ENCODE results near the gene TLR5.
"Not testable (repeated sequence)": the region's sequence is repeated elsewhere in the genome, so short reads cannot be mapped to it uniquely, and the experiment has no call there.

The TLR5 gene

GRCh38 chr1:223142795-223143536, at the start of gene TLR5:
Gene TLR5 (minus strand): TSS chr1:223143248. CDS start chr1:223113031, 30,217 bp downstream.
- peak; percentile 29 to 76 for DNase-seq

- no peak for DNase-seq
Observed at GRCh38 chr1:223189903-223190724, 47.1 kb upstream of the TLR5 start.

DNA sequence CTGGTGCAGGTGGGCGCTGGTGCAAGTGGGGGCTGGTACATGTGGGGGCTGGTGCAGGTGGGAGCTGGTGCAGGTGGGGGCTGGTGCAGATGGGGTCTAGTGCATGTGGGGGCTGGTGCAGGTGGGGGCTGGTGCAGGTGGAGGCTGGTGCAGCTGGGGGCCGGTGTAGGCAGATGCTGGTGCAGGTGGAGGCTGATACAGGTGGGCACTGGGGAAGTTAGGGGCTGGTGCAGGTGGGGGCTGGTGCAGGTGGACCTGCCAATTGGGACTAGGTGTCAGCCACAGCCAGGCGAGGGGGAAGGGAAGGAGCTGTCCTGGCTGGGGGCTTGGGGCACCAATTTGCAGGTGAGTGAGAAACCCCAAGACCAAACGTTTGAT, 46.5 kb upstream of the TLR5 start:
- DNase-seq, result no peak

GRCh38 chr1:223188618-223189356, 45.7 kb upstream of the TLR5 start:
- no peak for DNase-seq

DNA sequence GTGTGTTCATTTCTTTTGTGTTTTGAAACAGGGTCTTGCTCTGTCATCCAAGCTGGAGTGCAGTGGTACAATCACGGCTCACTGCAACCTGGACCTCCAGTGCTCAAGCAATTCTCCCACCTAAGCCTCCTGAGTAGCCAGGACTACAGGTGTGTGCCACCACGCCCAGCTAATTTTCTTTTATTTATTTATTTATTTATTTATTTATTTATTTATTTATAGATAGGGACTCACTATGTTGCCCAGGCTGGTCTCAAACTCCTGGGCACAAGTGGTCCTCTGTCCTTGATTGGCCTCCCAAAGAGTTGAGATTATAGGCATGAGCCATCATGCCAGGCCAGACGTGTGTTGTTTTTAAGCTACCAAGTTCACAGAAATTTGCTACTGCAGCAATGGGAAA, 43.8 kb upstream of the TLR5 start:
- DNase-seq, result no peak

GRCh38 chr1:223183268-223183862, 40.3 kb upstream of the TLR5 start:
- DNase-seq, result no peak

DNA sequence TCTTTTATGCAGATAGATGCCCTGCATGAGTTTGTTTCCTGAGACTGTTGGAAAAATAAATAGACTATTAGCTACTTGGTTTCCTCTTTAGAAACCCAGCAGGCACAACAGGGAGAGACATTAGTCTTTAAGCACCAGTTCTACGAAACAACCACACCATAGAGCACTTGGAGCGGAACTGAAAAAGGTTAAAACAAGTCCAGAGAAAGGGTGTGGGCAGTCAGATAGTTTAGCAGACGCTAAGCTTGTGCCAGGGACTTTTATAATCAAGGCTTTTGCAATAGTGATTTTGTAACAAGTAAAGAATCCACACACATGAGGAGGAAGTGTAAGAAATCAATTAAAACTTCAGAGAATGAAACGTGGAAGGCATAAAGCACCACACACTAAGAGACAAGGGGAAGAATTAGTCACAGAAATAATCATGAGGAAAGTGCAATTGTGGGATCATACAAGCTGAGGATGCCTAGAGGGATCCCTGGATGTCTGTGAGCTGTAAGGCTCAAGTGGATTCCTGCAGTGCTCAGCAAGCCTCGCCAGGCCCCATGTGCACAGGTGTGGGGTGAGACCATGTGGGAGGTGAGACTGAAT, 37.8 kb upstream of the TLR5 start:
- no peak for DNase-seq

GRCh38 chr1:223179786-223180185, 36.7 kb upstream of the TLR5 start:
- DNase-seq, result no peak

- DNase-seq, result no peak
Observed at GRCh38 chr1:223179280-223179679, 36.2 kb upstream of the TLR5 start.

DNA sequence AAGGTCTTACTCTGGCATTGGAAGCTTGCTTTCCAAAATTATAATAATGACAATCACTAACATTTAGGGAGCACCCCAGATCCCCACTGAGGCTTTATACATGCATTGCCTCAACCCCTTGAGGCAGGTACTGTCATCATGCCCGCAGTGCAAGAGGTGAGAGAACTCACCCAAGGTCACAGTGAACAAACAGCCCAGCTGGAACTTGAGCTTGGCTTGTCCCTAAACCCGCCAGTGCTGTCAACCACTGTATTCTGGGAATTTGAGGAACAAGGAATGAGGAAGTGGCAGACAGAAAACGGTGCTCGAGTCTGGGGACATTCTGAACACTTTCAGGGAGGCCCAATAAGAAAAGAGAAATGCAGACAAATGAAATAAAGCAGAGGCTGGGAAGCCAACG, 34.6 kb upstream of the TLR5 start:
- DNase-seq, result no peak

DNA sequence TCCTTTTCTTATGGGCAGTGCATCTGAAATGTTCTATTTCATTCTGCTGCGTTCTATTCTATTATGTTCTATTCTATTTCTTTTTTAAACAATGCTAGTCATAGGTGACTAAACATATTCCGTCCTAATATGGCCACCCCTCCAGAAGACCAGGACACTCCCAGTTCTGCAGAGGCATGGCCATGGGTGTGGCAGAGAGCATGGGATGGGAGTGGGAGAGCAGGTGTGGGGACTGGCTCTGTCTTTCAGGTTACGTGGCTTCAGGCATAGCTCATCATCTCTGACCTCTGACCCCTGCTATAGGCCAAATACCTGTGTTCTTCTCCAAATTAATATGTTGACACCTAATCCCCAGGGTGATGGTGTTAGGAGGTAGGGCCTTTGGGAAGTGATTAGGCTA, 33.4 kb upstream of the TLR5 start:
- no peak for DNase-seq

- no peak for DNase-seq
Observed at GRCh38 chr1:223175633-223176032, 32.6 kb upstream of the TLR5 start.

DNA sequence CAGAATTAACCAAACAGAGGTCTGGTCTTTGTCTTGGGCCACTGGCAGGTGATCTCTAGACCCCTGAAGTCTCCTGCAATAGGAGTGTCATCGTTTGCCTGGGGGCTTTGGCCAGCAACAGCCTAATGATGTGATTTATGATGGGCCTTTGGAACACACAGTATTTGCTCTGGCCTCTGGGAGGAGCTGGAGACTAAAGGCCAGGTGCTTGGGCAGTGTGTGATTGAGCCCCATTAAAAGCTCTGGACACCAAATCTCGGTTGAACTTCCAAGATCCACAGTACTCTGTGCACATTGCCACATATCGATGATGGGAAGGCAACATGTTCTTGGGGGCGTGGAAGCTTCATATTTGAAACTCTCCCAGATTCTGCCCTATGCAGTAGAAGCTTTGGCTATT, 32.0 kb upstream of the TLR5 start:
- DNase-seq, result no peak

DNA sequence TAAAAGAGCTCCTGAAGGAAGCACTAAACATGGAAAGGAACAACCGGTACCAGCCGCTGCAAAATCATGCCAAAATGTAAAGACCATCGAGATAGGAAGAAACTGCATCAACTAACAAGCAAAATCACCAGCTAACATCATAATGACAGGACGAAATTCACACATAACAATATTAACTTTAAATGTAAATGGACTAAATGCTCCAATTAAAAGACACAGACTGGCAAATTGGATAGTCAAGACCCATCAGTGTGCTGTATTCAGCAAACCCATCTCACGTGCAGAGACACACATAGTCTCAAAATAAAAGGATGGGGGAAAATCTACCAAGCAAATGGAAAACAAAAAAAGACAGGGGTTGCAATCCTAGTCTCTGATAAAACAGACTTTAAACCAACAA, 26.4 kb upstream of the TLR5 start:
- not testable (repeated sequence) for DNase-seq

DNA sequence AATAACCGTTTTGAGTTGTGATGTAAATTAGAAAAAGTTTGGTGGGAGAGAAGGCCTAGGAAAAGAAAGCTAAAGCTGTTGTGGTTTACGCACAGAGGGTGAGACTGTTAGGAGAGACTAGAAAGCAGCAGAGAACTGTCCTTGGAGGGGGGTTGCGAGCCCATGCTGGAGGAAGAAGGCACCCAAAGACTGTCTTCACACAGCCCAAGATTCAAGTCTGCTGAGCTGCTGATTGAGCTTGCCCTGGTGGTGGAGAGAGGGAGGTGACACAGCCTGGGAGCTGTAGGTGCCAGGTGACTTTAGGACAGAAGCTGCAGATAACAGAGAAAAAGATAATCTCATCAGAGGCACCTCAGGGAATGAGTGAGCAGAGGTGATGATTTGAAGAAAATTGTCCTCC, 18.3 kb upstream of the TLR5 start:
- no peak for DNase-seq

- no peak for DNase-seq
Observed at GRCh38 chr1:223156343-223156742, 13.3 kb upstream of the TLR5 start.

- DNase-seq, result no peak
Observed at GRCh38 chr1:223155153-223155552, 12.1 kb upstream of the TLR5 start.

DNA sequence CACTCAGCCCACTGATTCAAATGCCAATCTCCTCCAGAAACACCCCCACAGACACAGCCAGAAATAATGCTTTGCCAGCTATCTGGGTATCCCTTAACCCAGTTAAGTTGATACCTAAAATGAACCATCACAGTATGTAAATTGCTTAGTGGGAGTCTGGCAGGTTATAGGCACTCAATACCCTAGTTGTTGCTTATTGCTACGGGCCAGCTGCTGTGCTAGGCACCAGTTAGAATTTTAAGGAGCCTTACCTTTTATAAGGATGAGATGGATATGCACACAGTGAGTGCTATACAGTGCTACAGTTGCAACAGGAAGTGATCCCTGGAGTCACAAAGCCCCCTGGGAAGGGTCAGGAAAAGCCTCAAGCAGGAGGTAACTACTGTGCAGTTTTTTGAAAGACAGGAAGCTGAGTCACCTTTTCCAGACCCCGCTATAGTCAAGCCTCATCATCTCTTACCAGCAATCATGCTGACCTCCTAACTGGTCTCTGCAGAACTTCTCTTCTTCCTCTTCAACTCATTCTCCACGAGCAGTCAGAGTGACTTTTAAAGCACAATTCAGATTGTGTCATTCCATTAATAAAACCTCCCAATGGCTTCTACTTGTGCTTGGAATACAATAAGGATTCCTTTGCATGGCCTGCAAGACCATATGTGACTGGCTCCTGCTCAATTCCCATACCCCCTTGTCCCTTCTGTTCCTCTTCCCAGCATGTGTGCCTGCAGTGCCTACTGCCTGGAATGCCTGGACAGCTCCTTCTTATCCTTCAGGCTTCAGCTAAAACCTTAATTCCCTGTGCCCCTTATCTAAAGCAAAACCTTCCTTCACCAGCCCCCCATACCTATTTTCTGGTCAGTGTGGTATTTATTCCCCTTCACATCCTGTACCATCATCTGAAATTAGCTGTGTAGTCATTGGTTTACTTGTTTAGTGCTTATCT, 10.4 kb upstream of the TLR5 start:
- DNase-seq, result no peak

DNA sequence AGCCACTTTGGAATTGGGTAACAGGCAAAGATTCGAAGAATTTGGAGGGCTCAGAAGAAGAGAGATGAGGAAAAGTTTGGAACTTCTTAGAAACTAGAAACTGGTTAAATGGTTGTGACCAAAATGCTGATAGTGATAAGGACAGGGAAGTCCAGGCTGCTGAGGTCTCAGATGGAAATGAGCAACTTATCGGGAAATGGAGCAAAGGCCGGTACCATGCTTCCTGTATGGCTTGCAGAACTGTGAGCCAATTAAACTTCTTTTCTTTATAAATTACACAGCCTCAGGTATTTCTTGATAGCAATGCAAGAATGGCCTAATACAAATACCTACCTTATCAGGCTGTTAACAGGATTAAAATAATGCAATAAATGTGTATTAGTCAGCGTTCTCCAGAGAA, 9.4 kb upstream of the TLR5 start:
- DNase-seq, result no peak

DNA sequence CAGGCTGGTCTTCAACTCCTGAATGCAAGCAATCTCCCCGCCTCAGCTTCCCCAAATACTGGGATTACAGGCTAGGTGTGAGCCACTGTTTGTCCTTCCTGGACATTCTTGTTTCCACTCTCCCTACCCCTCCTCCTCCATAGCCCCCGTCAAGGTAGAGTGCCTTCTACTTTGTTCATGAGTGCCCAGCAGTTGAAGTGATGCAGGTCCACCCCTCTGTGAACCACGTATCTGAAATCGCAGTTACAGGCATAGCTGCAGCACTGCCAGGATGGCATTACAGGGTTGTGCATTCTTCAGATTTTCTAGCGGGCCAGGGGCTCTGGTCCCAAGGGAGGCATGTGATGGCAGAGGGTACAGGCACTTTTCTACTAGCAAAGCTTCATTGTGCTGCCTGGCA, 7.4 kb upstream of the TLR5 start:
- no peak for DNase-seq

- DNase-seq, result no peak
Observed at GRCh38 chr1:223147873-223148272, 4.8 kb upstream of the TLR5 start.

- no peak for DNase-seq
Observed at GRCh38 chr1:223147409-223147808, 4.4 kb upstream of the TLR5 start.

All from NCI-H187 (cell line).